Activated naive CD8-positive, alpha-beta T cell treated with anti-CD3 and anti-CD28 coated beads, Interleukin-2, amount 10 ng/mL, durations not matched to agents 7 days and 5 days (primary cell): ENCODE data around the gene UQCC5. TPM values are rescaled to one million over a fixed set of nuclear protein-coding genes. Genes with fewer than 3 reads are reported as not detected.

Experiments used
- ATAC-seq: fragments of 150-1000 bp; cut with Tn5 transposase; one replicate; pipeline ENCODE4 v1.10.0; 2021; ENCODE audit warnings: low read depth, moderate library complexity
- POLR2A ChIA-PET: fragments of 350-600 bp; sonication (Branson Sonifier 250); formaldehyde crosslinking; loops from one replicate; lab custom pipeline; 2021; ENCODE audit warnings: antibody characterized with exemption; lab: Charles Lee
- DNase-seq: peaks from one replicate; pipeline ENCODE4 v3.0.0; 2021
- H3K27ac Mint-ChIP-seq: one replicate; pipeline ENCODE4 v1.8.0; 2022; ENCODE audit warnings: mild to moderate bottlenecking, mixed read lengths
- H3K27me3 Mint-ChIP-seq: one replicate; pipeline ENCODE4 v1.8.0; 2022; ENCODE audit warnings: mild to moderate bottlenecking, moderate library complexity, mixed read lengths
- H3K36me3 Mint-ChIP-seq: one replicate; pipeline ENCODE4 v1.8.0; 2021; ENCODE audit warnings: mild to moderate bottlenecking, mixed read lengths
- H3K4me1 Mint-ChIP-seq: one replicate; pipeline ENCODE4 v1.8.0; 2021; ENCODE audit warnings: mixed read lengths
- H3K4me3 Mint-ChIP-seq: one replicate; pipeline ENCODE4 v1.8.0; 2022; ENCODE audit warnings: mild to moderate bottlenecking, moderate library complexity, mixed read lengths
- H3K9me3 Mint-ChIP-seq: one replicate; pipeline ENCODE4 v1.8.0; 2021; ENCODE audit warnings: mixed read lengths
- total RNA-seq, 2 experiments: library from RNA; stranded (reverse); gene quantifications; one replicate each; pipeline ENCODE4 v1.2.3, GENCODE V29; 2021

Gene UQCC5
- total RNA-seq, 2 experiments from 2014 or later, result 8.5 to 12.8 TPM

DNA sequence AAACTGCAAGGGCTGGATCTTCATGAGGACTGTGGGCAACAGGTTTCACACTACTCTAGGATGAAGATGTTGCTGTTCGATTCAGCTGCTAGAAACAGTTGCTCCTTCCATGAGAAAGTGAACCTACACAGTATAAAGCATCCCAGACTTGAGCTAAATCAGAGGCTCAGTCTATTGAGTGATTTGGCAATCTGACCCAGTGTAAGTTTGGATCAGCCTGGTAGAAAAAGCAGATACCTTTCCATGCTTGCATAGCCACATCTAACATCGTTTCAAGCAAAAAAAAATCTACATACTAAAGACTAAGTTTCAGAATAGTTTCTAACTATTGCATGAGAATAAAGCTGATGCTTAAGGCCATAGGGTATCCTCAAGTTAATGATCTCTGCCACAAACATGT is 4.6 kb downstream of the UQCC5 start:
- Mint-ChIP-seq H3K36me3 (peaks cover 16% of the 10 kb centered on the region), H3K27ac (no peak overlapping the region), H3K4me1 (peaks cover 25% of the 10 kb centered on the region), H3K4me3 (no peak overlapping the region), H3K9me3 (no peaks in the 10 kb centered on the region), H3K27me3 (no peaks in the 10 kb centered on the region)
- ATAC-seq (no peak), DNase-seq (no peak)
- POLR2A ChIA-PET, result no interaction called here

DNA sequence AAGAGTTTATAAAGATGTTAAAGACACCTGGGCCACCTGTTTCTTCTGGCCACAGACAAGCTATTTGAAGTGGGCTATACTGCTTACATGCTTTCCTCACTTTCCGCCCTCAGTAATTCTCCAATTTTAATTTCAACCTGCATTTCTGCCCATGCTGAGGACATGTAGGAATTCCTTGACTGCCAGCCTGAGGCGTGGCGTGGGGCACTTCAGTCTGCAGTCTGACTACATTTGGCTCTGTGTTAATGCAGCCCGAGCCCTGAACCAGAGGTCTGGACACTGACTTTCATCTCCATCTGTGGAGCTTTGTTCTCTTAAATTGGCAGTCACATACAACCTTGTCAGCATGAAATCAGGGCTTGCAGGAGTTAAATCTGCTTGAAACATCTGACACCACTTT is 8.5 kb downstream of the UQCC5 start:
- H3K27ac Mint-ChIP-seq, result peak overlapping the region; percentile 60
- ATAC-seq (no peak), DNase-seq (no peak)
- H3K36me3 Mint-ChIP-seq, result peaks cover 7% of the 10 kb centered on the region
- no peak overlapping the region for H3K4me3 Mint-ChIP-seq
- no peaks in the 10 kb centered on the region for H3K9me3 Mint-ChIP-seq
- H3K27me3 Mint-ChIP-seq, result no peaks in the 10 kb centered on the region
- H3K4me1 Mint-ChIP-seq, result peaks cover 6% of the 10 kb centered on the region
- POLR2A ChIA-PET, result no interaction called here

- H3K4me1 Mint-ChIP-seq, result peaks cover 4% of the 10 kb centered on the region
- H3K4me3 Mint-ChIP-seq, result no peak overlapping the region
- no peaks in the 10 kb centered on the region for H3K27me3 Mint-ChIP-seq
- ATAC-seq, result no peak
- no peak overlapping the region for H3K27ac Mint-ChIP-seq
- no peaks in the 10 kb centered on the region for H3K9me3 Mint-ChIP-seq
- DNase-seq, result no peak
- peaks cover 7% of the 10 kb centered on the region for H3K36me3 Mint-ChIP-seq
- POLR2A ChIA-PET, result no interaction called here
These were observed 9.9 kb downstream of the UQCC5 start for GRCh38 chr3:52546111-52546901.

- peaks cover 5% of the 10 kb centered on the region for H3K36me3 Mint-ChIP-seq
- no peak for ATAC-seq
- peaks cover 2% of the 10 kb centered on the region for H3K4me1 Mint-ChIP-seq
- no peaks in the 10 kb centered on the region for H3K9me3 Mint-ChIP-seq
- no peak overlapping the region for H3K4me3 Mint-ChIP-seq
- no peak overlapping the region for H3K27ac Mint-ChIP-seq
- no peaks in the 10 kb centered on the region for H3K27me3 Mint-ChIP-seq
- POLR2A ChIA-PET, result no interaction called here
- no peak for DNase-seq
These were observed 10.7 kb downstream of the UQCC5 start for GRCh38 chr3:52547143-52547542.

DNA sequence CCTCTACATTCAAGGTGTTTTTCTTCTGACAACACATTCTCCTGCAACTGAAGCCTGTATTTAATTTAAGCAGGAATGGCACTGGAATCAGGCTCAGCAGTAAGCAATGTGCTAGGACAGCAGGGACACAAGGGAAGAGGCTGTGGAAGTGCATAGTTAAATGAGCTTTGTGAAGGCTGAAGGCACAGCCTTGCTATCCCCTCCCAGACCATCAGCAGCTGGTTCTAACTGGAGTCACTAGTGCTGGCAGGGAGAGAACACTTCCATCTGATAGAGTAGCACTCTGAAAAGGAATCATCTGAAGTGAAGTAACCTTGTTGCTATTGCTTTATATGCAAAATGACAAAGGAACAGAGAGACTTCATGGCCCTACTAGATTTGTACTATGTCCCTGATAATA is 14.7 kb downstream of the UQCC5 start:
- H3K4me3 Mint-ChIP-seq, result no peak overlapping the region
- no peak overlapping the region for H3K27ac Mint-ChIP-seq
- no peak for DNase-seq
- no peaks in the 10 kb centered on the region for H3K27me3 Mint-ChIP-seq
- no peak for ATAC-seq
- H3K4me1 Mint-ChIP-seq, result peaks cover 2% of the 10 kb centered on the region
- peaks cover 15% of the 10 kb centered on the region for H3K36me3 Mint-ChIP-seq
- no peaks in the 10 kb centered on the region for H3K9me3 Mint-ChIP-seq
- POLR2A ChIA-PET, result no interaction called here

DNA sequence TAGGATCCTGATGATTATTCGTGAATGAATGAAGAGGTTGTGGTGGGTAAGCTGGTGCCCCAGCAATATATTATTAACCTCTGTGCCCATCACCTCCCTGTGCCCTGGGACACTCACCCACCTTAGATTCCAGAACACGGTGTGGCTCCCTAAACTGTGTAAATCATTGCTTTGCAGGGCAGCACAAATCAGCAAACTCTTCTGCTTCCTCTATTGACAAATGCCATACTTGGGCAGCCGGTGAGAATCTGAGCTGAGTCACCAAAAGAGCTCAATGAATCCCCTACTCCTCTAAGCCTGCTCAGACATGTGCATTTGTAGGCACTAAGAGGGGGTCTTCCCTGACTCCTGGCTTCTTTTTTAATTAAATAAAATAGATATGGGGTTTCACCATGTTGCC is 15.7 kb downstream of the UQCC5 start:
- H3K27me3 Mint-ChIP-seq, result no peaks in the 10 kb centered on the region
- DNase-seq (no peak), ATAC-seq (no peak)
- POLR2A ChIA-PET, result no interaction called here
- H3K4me3 Mint-ChIP-seq, result no peak overlapping the region
- H3K4me1 Mint-ChIP-seq, result peaks cover 4% of the 10 kb centered on the region
- no peak overlapping the region for H3K27ac Mint-ChIP-seq
- H3K9me3 Mint-ChIP-seq, result no peaks in the 10 kb centered on the region
- peaks cover 16% of the 10 kb centered on the region for H3K36me3 Mint-ChIP-seq

- Mint-ChIP-seq H3K27ac (no peak overlapping the region), H3K27me3 (no peaks in the 10 kb centered on the region), H3K36me3 (peaks cover 22% of the 10 kb centered on the region), H3K4me1 (peaks cover 4% of the 10 kb centered on the region), H3K9me3 (no peaks in the 10 kb centered on the region), H3K4me3 (no peak overlapping the region)
- POLR2A ChIA-PET, result no interaction called here
- ATAC-seq, result no peak
- DNase-seq, result no peak
These were observed 17.8 kb downstream of the UQCC5 start for GRCh38 chr3:52554026-52554755.

- DNase-seq, result no peak
- peaks cover 2% of the 10 kb centered on the region for H3K4me1 Mint-ChIP-seq
- H3K27me3 Mint-ChIP-seq, result no peaks in the 10 kb centered on the region
- no peak overlapping the region for H3K4me3 Mint-ChIP-seq
- H3K36me3 Mint-ChIP-seq, result peaks cover 26% of the 10 kb centered on the region
- no peaks in the 10 kb centered on the region for H3K9me3 Mint-ChIP-seq
- POLR2A ChIA-PET, result no interaction called here
- H3K27ac Mint-ChIP-seq, result no peak overlapping the region
- no peak for ATAC-seq
These were observed 18.7 kb downstream of the UQCC5 start for GRCh38 chr3:52555056-52555455.

GRCh38 chr3:52557011-52557960 is 20.9 kb downstream of the UQCC5 start:
- no peak overlapping the region for H3K4me3 Mint-ChIP-seq
- peaks cover 36% of the 10 kb centered on the region for H3K36me3 Mint-ChIP-seq
- no peak for DNase-seq
- peaks cover 2% of the 10 kb centered on the region for H3K4me1 Mint-ChIP-seq
- H3K9me3 Mint-ChIP-seq, result no peaks in the 10 kb centered on the region
- POLR2A ChIA-PET, result no interaction called here
- H3K27ac Mint-ChIP-seq, result no peak overlapping the region
- no peaks in the 10 kb centered on the region for H3K27me3 Mint-ChIP-seq
- no peak for ATAC-seq

GRCh38 chr3:52558436-52558835 is 22.0 kb downstream of the UQCC5 start:
- Mint-ChIP-seq H3K4me1 (peaks cover 2% of the 10 kb centered on the region), H3K9me3 (no peaks in the 10 kb centered on the region), H3K27me3 (no peaks in the 10 kb centered on the region), H3K4me3 (no peak overlapping the region), H3K36me3 (peaks cover 43% of the 10 kb centered on the region), H3K27ac (no peak overlapping the region)
- ATAC-seq, result no peak
- POLR2A ChIA-PET, result no interaction called here
- no peak for DNase-seq

DNA sequence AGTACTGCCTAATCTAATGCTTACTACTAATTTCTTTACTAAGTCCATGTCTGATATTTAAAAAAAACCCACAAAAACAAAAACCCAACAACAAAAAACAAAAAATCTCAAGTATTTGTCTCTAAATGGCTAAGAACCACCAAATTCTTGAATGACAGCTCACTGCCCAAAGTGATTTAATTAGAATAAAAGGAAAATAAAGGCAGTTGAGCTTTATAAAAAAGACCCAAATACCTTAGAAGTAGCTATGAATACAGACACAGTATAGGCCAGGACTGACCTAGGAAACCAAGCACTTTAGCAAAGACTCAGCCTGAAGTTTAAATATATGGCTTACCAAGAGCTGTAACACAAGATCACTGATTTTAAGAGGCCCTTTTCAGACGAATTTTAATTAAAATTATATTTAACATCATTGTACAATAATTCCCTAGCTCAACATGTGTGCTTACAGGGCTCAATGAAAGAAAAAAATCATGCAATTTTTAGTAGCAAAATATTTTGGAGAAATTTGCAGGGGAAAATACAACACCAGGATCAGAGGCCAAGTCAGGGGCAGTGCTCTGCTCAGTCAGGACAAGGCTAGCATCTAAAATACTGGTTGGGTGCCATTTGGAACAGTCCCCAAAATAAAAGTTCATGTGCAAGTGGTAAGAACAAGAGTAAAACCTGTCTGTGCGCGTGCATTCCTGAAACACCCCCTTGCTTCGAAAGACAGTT is 24.8 kb downstream of the UQCC5 start:
- no peaks in the 10 kb centered on the region for H3K9me3 Mint-ChIP-seq
- no peak overlapping the region for H3K4me3 Mint-ChIP-seq
- DNase-seq, result no peak
- H3K4me1 Mint-ChIP-seq, result peaks cover 2% of the 10 kb centered on the region
- H3K27ac Mint-ChIP-seq, result no peak overlapping the region
- POLR2A ChIA-PET, result no interaction called here
- ATAC-seq, result no peak
- no peaks in the 10 kb centered on the region for H3K27me3 Mint-ChIP-seq
- peaks cover 33% of the 10 kb centered on the region for H3K36me3 Mint-ChIP-seq

DNA sequence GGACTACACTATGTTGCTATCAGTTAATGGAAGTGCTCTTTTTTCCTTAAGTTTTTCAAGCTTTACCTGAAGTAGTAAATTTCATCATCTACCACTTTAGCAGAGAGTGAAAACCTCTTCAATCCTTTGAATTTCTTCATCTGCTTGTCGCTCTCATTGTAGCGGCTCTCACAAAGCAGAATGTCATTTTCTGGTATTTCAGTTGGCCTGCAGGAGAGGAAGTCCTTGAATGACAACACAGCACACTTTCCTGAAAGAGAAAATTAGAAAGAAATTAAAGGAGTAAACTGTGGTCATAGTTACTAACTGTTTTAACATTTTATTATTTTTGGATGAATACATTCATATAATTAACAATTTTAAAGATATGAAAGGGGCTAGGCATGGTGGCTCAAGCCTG is 27.6 kb downstream of the UQCC5 start:
- POLR2A ChIA-PET, result no interaction called here
- DNase-seq (no peak), ATAC-seq (no peak)
- Mint-ChIP-seq H3K4me3 (no peak overlapping the region), H3K36me3 (peaks cover 28% of the 10 kb centered on the region), H3K27ac (no peak overlapping the region), H3K9me3 (no peaks in the 10 kb centered on the region), H3K4me1 (no peaks in the 10 kb centered on the region), H3K27me3 (no peaks in the 10 kb centered on the region)

DNA sequence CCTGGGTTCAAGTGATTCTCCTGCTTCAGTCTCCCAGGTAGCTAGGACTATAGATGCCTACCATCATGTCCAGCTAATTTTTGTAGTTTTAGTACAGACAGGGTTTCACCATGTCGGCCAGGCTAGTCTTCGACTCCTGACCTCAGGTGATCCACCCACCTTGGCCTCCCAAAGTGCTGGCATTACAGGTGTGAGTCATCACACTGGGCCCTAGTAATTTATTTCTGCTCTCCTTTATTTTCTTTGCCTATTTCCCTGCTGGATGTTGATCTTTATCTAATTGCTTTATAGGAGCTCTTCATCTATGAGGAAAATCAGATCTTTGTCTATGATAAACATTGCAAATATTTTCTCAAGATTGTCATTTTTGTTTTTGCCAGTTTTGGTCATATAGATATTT is 31.7 kb downstream of the UQCC5 start:
- Mint-ChIP-seq H3K27me3 (no peaks in the 10 kb centered on the region), H3K36me3 (peaks cover 11% of the 10 kb centered on the region), H3K27ac (no peak overlapping the region), H3K4me3 (no peak overlapping the region), H3K4me1 (no peaks in the 10 kb centered on the region), H3K9me3 (no peaks in the 10 kb centered on the region)
- DNase-seq, result no peak
- POLR2A ChIA-PET, result no interaction called here
- no peak for ATAC-seq
